Gastroesophageal sphincter (tissue), 2 donors: ENCODE results near the gene PLXDC2.

Experiments used
- EP300 ChIP-seq: sonication (generic); formaldehyde crosslinking; IDR thresholded peaks from one replicate; pipeline ENCODE4 v1.6.1; 2017; ENCODE audit warnings: antibody characterized with exemption, mild to moderate bottlenecking
- POLR2A ChIP-seq, 2 donors: fragments of 450-650 bp; IDR thresholded peaks; one replicate each; pipeline ENCODE4 v1.6.1; 2017; ENCODE audit warnings: antibody characterized with exemption in 2 of 2, mild to moderate bottlenecking in 2 of 2, moderate library complexity in 1 of 2
- POLR2AphosphoS5 ChIP-seq: sonication (generic); formaldehyde crosslinking; IDR thresholded peaks from one replicate; pipeline ENCODE4 v1.6.1; 2017; ENCODE audit warnings: antibody characterized with exemption

- no peak for TF ChIP-seq POLR2AphosphoS5
- TF ChIP-seq EP300 = no peak
- TF ChIP-seq POLR2A (IDR thresholded peaks at IDR 0.05) = no peak
Observed at GRCh38 chr10:19835952-19836351, 19.7 kb downstream of the PLXDC2 start.
